Stimulated activated CD4-positive, alpha-beta T cell treated with anti-CD3 and anti-CD28 coated beads, Interleukin-1b, Interleukin-23, amount 100 ng/mL, for 48 hours (primary cell): ENCODE results near the gene MMP25.

Experiments used
- DNase-seq: peaks from one replicate; pipeline ENCODE4 v3.0.0-alpha.2; 2020

MMP25 gene

GRCh38 chr16:3096362-3096761 lies 50.0 kb downstream of the MMP25 start:
- no peak for DNase-seq

GRCh38 chr16:3097266-3097665 lies 50.9 kb downstream of the MMP25 start:
- no peak for DNase-seq

- no peak for DNase-seq
Observed at GRCh38 chr16:3098459-3099394, 52.4 kb downstream of the MMP25 start, which contains the start of gene ZSCAN10. TSS of gene ZSCAN10 (minus strand) at chr16:3099294. CDS start at chr16:3092937, 6,357 bp downstream.

- DNase-seq, result no peak
Observed at GRCh38 chr16:3099395-3099731, 53.0 kb downstream of the MMP25 start.

- DNase-seq, result peak; percentile 94
Observed at GRCh38 chr16:3099732-3100499, 53.6 kb downstream of the MMP25 start.

GRCh38 chr16:3101018-3101840 lies 54.9 kb downstream of the MMP25 start:
- DNase-seq, result peak; percentile 52

- DNase-seq, result no peak
Observed at GRCh38 chr16:3101841-3102470, 55.6 kb downstream of the MMP25 start.

- peak; percentile 95 for DNase-seq
Observed at GRCh38 chr16:3106205-3106928, 60.0 kb downstream of the MMP25 start.
